HG02870 (cell line): ENCODE data around the gene LRRC4C.

Source experiments
- ATAC-seq: cut with Tn5 transposase; IDR thresholded peaks from one replicate; pipeline ENCODE4 v1.9.1; 2021; ENCODE audit warnings: mild to moderate bottlenecking, moderate library complexity; ENCODE audit not compliant: unreplicated experiment

The LRRC4C gene

DNA sequence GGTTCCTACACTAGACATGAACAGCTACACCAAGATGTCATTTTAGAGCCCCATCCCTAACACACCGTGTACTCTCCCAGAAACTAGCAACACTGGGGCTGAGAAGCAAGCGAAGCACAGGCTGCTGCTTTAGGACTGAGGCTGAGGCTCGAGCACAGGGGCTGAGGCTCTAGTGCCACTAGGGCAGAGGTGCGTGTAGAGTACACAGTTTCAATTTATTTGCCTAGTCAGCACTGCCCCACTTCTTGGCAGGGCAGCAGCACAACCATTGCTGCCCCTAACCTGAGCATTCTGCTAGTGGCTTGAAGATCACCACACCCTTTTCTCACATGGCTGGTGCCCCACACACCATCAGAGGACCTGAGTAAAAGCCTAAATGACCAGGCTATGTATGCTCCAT lies 713.2 kb downstream of the LRRC4C start:
- ATAC-seq: no peak

DNA sequence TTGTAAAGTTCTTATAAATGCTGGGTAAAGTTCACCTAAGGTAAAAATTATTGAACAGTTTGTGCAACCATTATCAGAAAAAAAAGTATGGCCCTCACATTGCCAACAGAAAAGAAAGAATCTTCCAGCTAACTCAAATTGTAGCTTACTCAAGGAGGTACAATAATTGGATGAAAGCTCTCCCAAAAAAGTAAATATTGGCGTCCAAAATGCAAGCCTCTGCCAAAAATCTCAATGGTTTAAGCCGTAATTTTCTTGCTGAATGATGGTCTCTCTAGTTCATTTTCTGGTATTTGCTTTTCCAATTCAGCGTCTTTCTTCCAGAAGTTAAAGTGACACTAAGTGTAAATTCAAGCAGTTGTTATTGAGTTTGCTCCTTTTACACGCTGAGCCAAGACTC lies 727.3 kb downstream of the LRRC4C start:
- ATAC-seq: no peak

DNA sequence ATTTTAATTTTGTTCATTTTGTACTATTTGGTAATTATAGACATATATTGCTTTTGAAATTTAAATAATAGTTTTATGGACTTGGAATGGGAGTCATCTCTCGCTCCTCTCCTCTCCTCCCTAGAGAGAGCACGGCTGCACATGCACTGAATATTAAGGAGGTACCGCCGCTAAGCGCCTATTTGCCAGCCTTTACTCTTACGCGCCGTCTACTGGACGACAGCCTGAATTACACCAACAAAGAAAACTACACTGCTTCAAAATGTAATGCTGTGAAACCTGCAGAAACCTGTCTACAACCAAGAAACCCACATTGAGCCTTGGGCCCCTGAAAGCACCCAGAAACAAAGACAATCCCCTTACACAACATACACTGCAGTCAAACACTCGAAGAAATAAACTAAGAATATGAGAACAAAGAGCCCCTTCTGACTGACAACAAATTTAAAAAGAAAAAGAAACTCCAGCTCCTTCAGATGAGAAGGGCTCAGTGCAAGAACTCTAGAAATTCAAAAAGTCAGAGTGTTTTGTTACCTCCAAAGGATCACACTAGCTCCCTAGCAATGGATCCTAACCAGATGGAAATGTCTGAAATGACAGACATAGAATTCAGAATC lies 737.2 kb downstream of the LRRC4C start:
- ATAC-seq: no peak

DNA sequence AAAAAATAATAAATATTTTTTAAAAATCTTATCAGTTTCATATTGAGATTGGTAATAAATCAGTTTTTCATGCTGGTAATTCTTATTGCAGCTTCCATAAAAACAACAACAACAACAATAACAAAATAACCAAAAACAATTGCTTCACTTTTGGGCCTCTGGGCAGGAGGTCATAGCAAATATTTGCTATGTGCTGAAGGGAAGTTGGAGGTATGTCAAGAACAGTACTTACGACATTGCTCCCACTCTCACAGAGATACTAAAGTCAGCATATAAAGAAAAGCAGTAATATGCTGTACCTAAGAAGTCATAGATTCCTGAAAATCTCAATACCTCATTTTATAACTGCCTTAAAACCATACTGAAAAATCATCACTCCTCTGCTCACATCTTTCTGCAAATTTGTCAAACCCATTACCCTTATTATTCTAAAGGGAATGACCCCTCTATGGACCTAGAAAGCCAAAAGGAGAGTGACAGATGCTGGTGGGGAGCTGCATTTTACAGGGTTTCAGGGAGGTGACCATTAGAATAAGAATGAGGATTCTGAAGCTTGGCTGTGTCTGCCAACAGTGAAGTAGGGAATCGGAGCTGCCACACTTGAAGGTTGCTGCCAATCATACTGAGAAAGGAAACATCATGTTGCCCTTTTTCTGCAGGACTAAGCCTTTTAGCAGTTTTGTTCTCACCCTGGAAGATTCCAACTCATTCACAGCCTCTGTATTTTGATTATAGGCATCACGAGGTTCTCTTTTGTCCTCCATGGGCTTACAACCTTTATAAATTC lies 742.9 kb downstream of the LRRC4C start:
- no peak for ATAC-seq

DNA sequence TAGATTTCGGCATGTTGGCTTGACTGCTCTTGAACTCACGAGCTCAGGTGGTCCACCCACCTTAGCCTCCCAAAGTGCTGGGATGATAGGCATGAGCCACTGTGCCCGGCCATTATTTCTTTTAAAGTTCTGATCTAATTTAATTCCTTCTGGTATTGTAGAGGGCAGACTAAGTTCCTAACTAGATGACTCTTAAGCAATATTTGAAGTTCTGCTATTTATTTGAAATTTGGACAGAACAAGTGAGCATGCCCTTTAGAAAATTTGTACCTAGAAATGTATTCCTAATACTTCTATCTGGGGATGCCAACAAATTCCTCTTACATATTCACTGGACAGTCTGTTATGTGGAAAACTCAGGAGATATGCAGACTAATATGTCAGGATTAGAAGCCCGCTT lies 746.4 kb downstream of the LRRC4C start:
- no peak for ATAC-seq

DNA sequence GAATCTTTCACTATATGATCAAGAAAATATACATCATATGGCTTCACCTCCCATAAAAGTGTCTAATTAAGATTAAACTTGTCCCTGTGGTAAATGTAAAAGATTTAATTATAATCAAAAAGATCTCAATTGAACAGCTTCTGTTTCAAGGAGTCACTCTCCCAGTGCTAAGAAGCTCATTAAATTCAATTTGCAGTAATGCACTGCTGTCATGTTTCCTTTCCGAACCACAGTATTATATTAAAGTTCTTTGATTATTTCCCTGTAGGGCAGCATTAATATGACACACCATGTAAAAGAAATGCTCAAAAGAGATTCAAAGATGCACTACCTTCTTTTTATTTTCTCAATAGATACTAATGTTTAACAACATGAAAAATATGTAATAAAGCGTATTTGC lies 758.4 kb downstream of the LRRC4C start:
- ATAC-seq: no peak

DNA sequence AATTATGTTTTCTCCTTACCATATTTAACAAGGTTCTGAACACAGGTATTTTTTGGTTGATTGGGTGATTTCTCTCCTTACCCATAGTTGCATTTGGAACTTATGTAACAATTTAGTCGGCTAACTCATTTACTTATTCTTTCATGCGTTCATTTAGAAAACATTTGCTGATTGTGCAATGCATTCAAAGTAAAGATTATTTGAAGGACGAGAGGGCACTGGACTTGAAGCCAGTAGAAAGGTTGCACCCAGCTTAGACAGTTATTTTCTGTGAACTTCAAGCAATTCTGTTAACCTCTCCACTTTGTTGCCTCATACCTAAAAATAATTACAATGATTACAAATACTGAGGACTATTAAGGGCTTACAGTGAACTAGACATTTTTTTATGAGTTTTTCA lies 769.6 kb downstream of the LRRC4C start:
- ATAC-seq: no peak

DNA sequence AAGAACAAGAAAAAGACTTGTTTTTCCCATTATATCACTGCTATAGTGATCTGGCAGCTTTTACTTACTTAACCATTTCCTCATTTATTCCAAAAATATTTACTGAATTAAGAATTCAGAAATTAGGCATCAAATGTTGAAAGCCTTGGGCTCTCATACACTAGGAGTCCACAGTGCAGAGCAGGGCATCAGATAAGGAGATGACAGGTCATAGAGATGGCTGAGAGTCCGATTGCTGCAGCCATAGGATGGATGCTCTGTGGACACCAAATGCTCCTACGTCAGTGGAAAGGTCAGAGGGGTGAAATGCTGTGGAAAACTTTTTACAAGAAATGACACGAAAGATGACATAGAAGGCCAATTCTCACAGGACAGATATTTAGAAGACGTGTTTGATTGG lies 771.1 kb downstream of the LRRC4C start:
- ATAC-seq: no peak

DNA sequence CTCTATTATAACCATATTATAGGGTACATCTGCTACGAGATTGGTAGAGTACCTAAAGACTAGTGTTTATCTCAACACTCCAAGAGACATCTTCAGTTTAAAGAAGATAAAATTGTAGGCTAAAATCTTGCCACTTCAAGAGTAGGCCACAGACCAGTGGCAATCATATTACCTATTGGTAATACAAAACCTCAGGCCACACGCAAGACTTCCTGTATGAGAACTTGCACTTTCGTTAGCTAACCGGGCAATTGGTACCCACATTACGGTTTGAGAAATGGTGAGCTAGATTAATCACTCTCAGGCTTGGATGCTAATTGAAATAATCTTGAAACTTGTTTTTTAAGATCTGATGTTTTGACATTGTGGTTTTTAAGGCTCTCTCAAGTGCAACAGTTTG lies 772.7 kb downstream of the LRRC4C start:
- ATAC-seq: no peak

DNA sequence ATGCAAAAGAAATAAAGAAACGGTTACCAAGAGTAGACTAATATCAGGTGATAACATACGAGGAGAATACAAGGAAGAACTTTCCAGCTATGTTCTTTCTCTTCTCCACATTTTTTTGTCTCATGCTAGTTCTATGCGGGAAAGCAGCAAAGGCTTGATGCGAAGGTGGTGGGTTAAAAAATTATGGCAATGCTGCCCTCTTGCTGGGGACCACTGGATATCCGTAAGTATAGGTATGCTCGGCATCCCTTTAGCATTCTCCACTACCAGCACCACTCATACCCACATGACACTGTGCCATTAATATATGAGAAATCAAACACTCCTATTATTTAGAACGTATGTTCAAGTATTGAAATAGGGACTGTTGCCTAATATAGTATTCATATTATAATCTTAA lies 776.4 kb downstream of the LRRC4C start:
- ATAC-seq: no peak

DNA sequence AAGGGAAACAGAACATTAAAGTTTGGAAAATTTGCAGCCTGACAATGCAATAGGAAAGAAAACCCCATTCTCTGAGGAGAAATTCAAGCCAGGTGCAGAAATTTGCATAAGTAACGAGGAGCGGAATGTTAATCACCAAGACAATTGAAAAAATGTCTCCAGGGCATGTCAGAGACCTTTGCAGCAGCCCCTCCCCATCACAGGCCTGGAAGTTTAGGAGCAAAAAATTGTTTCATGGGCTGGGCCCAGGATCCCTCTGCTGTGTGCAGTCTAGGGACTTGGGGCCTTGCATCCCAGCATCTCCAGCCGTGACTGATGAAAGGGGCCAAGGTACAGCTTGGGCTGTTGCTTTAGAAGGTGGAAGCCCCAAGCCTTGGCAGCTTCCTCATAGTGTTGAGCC lies 780.2 kb downstream of the LRRC4C start:
- no peak for ATAC-seq

DNA sequence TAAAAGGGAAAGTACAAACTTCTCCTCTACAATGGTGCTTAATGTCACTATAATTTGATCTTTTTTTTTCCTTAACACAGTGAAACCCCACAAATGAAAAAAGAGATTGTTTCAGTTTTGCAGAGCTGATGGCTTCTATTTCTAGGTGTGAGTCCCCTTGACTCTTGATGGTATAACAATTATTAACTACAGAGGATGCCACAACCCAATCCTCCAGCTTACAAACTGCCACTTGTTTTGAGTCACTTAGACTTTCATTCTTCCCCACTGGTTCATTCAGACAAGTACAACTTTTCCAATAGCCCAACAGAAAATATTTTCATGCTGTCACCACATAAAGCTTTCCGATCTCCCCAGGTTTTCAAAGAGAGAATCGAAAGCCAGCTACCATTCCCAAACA lies 812.2 kb downstream of the LRRC4C start:
- ATAC-seq: no peak

DNA sequence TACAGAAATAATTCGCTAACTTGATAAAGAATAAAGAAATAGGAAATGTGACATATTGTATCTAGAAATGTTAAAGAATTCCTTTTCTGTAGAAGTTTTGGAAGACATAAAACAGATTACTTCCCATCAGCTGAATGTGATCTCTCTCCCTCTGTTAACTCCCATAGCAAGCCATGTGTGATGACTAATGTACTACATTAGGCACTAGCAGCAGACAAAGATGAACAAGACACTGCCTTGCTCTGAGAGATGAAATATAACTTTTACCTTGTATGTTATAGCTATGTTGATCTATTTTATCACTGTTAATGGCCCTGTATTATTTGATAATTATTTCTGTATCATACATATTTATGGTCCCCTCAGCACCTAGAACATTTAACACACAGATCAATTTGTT lies 817.2 kb downstream of the LRRC4C start:
- ATAC-seq: no peak

DNA sequence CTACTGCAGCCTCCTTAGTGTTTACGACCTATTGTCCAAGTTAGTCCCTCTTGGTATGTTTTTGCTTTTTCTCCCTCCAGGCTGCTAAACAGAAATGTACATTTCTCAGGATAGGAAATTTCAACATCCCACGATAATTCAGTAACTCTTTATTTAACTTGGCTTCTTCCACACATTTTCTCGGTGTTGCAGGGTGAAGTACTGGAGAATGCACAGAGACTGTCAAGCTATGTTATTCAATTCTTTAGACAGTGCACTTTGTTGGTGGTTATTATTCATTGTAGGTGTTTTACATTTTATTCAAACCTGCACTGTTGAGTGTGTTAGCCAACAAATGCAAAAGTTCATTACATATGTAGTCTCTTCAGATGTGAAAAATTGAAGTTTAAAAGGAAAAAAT lies 839.8 kb downstream of the LRRC4C start:
- ATAC-seq: no peak

DNA sequence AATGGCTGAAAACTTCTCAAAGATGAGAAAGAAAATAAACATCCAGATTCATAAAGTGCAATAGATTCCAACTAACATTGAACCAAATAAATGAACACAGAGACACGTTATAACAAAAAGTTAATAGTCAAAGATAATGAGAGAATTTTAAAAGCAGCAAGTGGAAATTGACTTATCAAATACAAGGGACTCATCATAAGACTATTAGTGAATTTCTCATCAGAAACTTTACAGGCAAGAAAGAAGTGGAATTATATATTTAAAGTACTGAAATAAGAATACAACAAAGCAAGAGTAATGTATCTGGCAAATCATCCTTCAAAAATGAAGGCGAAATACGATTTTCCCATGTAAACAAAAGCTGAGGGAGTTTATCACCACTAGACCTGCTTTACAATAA lies 852.7 kb downstream of the LRRC4C start:
- ATAC-seq: no peak

DNA sequence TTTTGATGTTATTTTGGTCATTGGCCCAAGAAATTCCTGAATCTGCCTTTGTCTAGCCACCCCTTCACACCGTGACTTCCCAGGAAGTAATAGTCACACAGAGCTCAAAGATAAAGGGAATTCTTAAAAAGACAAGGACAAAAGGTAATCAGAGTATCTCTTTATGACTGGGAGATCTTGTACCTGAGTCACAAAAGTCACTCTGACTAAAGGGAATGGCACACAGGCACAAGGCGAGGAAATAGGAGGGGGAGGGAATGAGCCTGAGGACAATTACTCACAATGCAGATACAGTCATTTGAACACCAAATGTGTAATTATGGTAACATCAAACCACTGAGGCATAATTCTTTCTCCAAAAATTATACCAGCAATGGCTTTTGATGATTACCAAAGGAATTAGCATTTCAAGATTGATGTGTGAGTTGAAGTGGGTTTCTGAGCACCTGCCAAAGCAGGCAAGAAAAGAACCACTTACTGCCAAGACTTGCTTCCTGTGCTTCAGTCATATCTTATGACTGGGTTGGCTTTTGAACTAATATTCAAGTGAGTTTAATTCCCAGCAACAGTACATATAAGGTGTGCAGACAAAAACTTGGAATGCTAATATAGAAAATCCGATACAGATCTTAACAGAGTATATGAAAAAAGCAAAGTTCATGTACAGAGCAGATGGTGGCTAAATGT lies 856.4 kb downstream of the LRRC4C start:
- no peak for ATAC-seq

DNA sequence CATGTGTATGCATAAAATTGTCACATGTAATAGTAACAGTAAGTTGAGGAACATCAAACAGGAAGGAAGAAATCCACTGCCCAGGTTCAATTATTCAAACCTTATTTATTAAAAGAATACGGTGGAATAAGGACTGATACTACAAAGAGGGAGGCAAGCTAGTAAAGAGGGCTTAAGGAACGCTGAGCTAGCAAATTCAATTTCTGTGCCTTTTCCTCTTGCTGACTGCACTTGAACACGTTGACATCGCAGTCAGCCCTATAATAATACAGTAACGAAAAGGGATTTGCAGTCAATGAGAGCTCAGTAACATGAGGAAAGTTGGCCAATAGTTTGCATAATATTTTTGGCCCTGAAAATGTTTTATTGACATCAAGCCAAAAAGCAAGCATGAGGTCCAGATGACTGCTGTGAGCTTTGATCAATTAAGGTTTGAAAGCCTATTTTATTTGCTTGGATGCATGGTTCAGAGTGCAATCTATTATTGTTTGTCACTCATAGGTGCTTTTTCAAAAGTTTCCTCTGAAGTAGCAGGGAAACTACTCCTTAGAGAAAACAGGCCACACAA lies 861.8 kb downstream of the LRRC4C start:
- no peak for ATAC-seq

DNA sequence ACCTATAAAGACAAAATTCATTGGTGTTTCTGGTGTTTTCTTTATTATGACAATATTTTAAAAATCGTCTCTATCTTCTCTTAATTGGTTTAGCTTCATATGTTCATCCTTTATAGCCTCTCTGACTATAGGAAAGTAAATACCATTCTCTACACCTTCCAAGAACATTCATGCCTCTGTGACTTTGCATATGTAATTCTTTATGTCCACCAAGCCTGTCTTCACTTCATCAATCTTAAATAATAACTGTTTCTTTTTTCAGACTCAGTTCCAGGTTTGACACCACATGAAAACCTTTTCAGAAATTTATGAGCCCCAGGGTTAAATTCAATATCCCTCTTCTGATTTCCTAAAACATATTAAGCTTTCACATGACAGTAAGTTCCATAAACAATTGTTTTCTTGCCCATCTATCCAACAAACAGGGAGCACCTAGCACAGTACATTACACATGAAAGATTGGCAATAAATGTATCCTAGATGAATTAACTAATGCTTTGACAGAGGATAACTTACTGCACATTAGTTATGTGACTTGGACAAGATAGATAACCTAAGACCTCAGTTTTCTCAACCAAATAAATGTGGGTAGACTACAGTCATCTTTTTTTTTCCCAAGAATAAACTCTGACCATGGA lies 886.1 kb downstream of the LRRC4C start:
- ATAC-seq: no peak

DNA sequence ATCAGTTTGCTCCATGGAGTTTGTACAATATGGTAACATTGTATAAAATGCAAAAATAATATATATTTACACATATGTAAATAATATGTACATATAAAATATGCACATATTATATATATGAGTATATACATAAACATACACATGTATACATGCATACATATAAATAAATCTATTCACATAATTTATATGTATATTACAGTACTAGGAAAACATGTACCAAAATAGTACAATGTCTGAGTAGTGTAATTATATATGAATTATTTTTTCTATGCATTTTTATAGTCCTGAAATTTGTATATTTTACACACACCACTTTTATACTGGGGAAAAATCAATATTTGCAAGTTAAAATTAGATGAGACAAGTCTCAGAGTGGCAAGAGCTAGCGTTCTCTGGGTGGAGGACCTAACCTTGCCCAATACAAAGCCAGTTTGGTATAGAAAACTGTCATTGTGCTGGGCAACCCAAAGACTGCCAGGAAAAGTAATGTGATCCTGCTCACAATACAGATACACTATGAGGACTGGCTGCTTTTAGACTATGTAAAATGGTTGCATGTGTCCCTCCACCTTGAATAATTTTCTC lies 889.4 kb downstream of the LRRC4C start:
- no peak for ATAC-seq

DNA sequence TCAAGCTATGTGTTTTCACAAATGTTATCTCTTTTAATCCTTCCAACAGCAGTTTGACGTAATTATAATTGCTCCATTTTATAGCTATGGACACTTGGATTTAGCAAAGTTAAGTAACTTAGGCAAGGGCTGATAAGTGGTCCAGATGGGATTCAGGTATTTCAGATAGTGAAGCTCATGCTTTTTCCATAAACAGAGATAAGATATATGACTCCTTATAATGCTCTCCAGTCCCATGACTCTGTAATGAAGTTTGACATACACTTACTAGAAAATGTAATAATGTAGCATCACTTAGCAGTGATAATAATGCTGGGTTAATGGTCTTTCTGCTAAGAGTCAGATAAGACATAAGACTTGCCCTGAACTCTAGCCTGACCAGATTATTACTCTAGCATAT lies 892.1 kb downstream of the LRRC4C start:
- no peak for ATAC-seq

DNA sequence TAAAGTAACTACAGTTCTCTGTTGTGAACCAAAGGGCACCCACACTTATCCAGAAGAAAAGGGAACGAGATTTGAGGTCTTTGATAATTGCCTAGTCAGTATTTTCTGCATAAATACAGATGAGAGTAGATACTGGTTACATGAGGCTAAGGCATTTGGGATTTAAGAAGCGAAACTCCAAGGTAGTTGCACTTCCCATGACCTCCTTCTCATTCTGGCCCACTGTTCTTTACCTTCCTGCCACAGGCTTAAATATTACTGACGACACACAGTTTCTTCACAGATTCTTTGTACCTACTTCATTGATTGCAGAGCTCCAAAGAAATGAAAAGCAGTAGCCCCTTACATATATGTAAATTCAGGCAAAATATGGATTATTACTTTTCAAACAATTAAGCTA lies 915.3 kb downstream of the LRRC4C start:
- no peak for ATAC-seq
